Measurements from ENCODE around the gene NSL1.

The NSL1 gene

DNA sequence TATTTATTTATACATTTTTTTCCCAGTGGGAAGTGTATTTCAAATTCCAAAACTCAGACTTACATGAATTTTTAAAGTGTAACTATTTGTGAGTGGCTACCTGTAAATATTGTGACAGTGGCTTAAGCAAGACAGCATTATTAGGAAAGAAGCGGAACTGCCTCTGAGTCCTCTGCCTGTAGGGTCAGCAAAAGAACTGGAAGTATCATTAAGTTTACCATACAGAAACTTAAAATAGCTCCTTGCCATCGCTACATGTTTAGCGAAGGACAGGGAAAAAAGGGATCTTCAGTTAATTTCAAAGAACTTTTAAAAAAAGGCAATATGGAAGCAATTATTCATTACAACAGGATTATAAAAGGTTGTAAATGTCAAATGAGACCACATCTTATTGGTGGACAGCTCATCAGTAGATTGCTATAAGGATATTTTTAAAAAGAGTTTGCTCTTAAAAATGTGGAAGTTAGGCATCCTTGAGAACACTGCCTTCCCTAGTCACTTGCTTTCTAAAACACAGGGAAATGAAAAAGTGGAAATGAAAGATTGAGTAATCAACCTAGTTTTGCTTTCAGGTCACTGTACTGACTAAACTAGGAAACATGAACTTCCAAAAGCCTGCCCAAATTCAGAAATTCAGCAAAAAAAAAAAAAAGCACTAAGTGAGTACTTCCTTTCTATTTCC lies 39.2 kb downstream of the NSL1 start:
- H3K4me3 ChIP-seq (ENCODE audit: low read length), result no peak overlapping the region
- DNase-seq (ENCODE audit: low read depth), result no peak
- TF ChIP-seq, protein P1, sequence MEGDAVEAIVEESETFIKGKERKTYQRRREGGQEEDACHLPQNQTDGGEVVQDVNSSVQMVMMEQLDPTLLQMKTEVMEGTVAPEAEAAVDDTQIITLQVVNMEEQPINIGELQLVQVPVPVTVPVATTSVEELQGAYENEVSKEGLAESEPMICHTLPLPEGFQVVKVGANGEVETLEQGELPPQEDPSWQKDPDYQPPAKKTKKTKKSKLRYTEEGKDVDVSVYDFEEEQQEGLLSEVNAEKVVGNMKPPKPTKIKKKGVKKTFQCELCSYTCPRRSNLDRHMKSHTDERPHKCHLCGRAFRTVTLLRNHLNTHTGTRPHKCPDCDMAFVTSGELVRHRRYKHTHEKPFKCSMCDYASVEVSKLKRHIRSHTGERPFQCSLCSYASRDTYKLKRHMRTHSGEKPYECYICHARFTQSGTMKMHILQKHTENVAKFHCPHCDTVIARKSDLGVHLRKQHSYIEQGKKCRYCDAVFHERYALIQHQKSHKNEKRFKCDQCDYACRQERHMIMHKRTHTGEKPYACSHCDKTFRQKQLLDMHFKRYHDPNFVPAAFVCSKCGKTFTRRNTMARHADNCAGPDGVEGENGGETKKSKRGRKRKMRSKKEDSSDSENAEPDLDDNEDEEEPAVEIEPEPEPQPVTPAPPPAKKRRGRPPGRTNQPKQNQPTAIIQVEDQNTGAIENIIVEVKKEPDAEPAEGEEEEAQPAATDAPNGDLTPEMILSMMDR (IDR thresholded peaks at IDR 0.05; ENCODE audit: insufficient read depth, low read depth, low read length, missing control alignments), result no peak

DNA sequence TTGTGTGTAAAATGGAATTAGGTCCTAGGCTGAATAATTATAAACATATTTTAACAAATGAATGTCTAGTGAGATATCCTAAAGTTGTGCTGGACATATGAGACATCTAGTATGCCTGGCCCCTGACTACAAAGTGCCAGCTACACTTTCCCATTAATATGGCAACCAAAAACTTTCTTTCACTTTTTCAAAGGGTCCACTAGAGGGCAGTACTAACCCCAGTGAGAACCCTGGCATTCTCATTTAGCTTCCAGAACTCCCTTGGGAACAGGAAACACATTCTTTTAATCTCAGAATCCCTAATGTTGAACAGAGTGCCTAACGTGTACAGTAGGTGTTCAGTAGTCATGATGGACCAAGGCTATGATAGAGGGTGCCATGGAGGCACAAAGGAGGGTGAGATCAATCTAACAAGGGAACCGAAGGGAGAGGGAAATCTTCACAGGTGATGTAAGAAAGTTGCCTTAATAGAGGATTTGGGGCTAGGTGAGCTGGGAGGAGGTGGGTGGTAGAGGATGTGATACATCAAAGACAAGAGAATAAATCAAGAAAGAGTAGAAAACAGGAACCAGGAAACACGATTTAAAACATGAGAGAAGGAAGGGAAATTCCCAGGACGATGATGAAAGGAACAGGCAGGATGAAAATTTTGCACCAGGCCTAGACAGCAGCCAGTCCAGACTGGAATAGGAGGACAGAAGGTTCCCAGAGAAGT lies 41.6 kb downstream of the NSL1 start:
- H3K4me3 ChIP-seq (ENCODE audit: low read length), result no peak overlapping the region
- DNase-seq (ENCODE audit: low read depth), result peak; percentile 75
- TF ChIP-seq, protein P1 (IDR thresholded peaks at IDR 0.05; ENCODE audit: insufficient read depth, low read depth, low read length, missing control alignments), result peak; percentile 84

DNA sequence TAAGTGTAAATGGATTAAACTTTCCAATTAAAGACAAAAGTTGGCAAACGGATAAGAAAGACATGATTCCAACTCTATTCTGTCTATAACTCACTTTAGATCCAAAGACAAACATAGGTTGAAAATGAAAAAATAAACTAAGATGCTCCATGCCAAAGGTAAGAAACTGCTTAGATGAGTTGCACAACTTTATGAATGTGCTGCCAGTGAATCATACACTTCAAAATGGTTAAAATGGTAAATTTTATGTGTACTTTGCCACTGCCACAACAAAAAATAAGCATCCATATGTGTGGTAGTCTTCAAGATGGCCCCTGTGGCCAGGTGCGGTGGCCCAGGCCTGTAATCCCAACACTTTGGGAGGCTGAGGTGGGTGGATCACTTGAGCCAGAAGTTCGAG lies 45.0 kb downstream of the NSL1 start:
- H3K4me3 ChIP-seq (ENCODE audit: low read length), result no peak overlapping the region
- DNase-seq (ENCODE audit: low read depth), result no peak
- TF ChIP-seq, protein P1 (IDR thresholded peaks at IDR 0.05; ENCODE audit: insufficient read depth, low read depth, low read length, missing control alignments), result no peak

DNA sequence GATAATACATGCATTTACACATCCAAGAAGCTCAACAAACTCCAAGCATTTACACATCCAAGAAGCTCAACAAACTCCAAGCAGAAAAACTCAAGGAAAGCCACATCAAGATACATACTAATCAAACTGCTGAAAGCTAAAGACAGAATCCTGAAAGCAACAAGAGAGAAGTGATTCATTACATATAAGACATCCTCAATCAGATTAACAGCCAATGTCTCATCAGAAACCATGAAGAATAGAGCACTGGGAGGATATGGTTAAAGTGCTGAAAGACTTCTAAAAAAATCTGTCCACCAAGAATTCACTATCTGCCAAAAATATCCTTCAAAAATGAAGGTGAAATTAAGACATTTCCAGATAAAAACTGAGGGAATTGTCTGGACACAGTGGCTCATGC lies 46.3 kb downstream of the NSL1 start:
- no peak overlapping the region for H3K4me3 ChIP-seq (ENCODE audit: low read length)
- TF ChIP-seq, protein P1 (IDR thresholded peaks at IDR 0.05; ENCODE audit: insufficient read depth, low read depth, low read length, missing control alignments), result no peak
- DNase-seq (ENCODE audit: low read depth), result no peak

DNA sequence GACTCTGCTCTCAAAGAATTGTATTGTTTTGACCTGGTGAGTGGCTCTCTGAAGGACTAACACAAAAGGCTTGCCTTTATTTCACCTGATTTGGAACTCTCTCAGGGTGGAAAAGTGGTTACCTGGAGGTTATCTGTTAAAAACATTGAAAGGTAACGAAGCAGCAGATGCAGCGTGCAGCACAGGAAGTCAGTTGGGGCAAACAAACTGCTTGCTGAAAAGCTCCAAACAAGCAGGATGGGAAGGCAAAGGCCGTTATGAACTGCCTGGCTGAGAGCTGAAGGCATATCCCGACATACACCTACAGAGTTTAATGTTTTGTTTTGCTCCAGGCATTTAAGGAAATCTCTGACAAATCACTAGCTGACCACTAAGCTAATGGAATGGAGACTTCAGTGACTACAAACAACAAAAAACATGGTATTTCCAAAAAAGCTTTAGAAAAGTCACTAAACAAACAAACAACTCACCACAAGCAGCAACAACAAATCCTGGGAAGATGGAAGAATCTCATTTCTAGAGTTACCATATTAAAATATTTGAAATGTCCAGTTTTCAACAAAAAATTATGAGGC lies 47.6 kb downstream of the NSL1 start:
- no peak for DNase-seq (ENCODE audit: low read depth)
- no peak overlapping the region for H3K4me3 ChIP-seq (ENCODE audit: low read length)
- TF ChIP-seq, protein P1 (IDR thresholded peaks at IDR 0.05; ENCODE audit: insufficient read depth, low read depth, low read length, missing control alignments), result no peak

DNA sequence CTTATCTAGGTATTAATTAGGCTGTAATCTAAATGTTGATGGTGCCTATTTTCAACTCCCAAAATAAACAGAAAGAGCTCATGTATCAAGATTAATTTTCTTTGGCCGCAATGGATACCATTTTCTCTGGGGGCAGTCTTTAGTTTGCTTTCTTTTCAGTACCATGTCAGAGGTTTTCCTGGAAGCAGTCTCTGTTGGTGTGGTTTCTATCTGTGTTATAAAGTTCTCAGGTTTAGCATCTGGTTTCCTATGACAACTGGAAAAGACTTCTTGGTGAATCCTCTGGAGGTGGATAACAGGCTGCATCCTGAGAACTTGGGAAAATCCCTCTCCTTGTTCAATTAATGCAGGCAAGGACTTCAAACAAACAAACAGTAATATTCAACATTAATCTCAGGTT lies 53.2 kb downstream of the NSL1 start:
- DNase-seq (ENCODE audit: low read depth), result no peak
- no peak overlapping the region for H3K4me3 ChIP-seq (ENCODE audit: low read length)
- TF ChIP-seq, protein P1 (IDR thresholded peaks at IDR 0.05; ENCODE audit: insufficient read depth, low read depth, low read length, missing control alignments), result no peak
